NCI-H446 (cell line): ENCODE results near the gene EID2B.

ENCODE experiments used
- DNase-seq, 2 experiments: peaks; one replicate each; lab custom pipeline; 2025; lab: John Stamatoyannopoulos, UW

EID2B gene

GRCh38 chr19:39498798-39499642, 33.6 kb downstream of the EID2B start, which contains the start of gene DLL3:
TSS of gene DLL3 (plus strand) at chr19:39498947. CDS start at chr19:39498975, 28 bp downstream.
- no peak for DNase-seq

- DNase-seq = peak in 1 of 2 experiments; percentile 72
Observed at GRCh38 chr19:39497996-39498797, 34.5 kb downstream of the EID2B start.

- no peak for DNase-seq
Observed at GRCh38 chr19:39497701-39497995, 35.0 kb downstream of the EID2B start.

GRCh38 chr19:39496063-39496462, 36.6 kb downstream of the EID2B start:
- no peak for DNase-seq

GRCh38 chr19:39494661-39495060, 38.0 kb downstream of the EID2B start:
- DNase-seq = no peak

GRCh38 chr19:39492788-39493187, 39.9 kb downstream of the EID2B start:
- no peak for DNase-seq

GRCh38 chr19:39492225-39492624, 40.4 kb downstream of the EID2B start:
- DNase-seq = no peak

GRCh38 chr19:39489756-39490155, 42.9 kb downstream of the EID2B start:
- DNase-seq = no peak

- DNase-seq = no peak
Observed at GRCh38 chr19:39483141-39483540, 49.5 kb downstream of the EID2B start.

- no peak for DNase-seq
Observed at GRCh38 chr19:39481676-39482075, 51.0 kb downstream of the EID2B start.

- no peak for DNase-seq
Observed at GRCh38 chr19:39481229-39481545, 51.5 kb downstream of the EID2B start.
